Activated T-cell treated with anti-CD3 and anti-CD28 coated beads, Interleukin-2, amount 50 U/mL, for 4 hours (primary cell): ENCODE measurements around the gene CCL20. TPM values are rescaled to one million over a fixed set of nuclear protein-coding genes. Genes with fewer than 3 reads are reported as not detected.
"Not testable (repeated sequence)": the region's sequence is repeated elsewhere in the genome, so short reads cannot be mapped to it uniquely, and the experiment has no call there.

ENCODE experiments used
- ATAC-seq, 2 donors: fragments of 200-7000 bp; cut with Tn5 transposase; one replicate each; pipeline ENCODE4 v1.10.0; 2021
- DNase-seq: peaks from one replicate; pipeline ENCODE4 v3.0.0-alpha.2; 2020
- H3K27me3 Mint-ChIP-seq: one replicate; pipeline ENCODE4 v1.8.0; 2021; ENCODE audit warnings: low read depth, mixed read lengths
- H3K36me3 Mint-ChIP-seq: one replicate; pipeline ENCODE4 v1.8.0; 2022; ENCODE audit warnings: mixed read lengths; ENCODE audit not compliant: insufficient read depth
- H3K4me1 Mint-ChIP-seq: one replicate; pipeline ENCODE4 v1.8.0; 2021; ENCODE audit warnings: low read depth, mixed read lengths
- H3K4me3 Mint-ChIP-seq: one replicate; pipeline ENCODE4 v1.8.0; 2021; ENCODE audit warnings: mild to moderate bottlenecking, moderate library complexity, mixed read lengths
- H3K9me3 Mint-ChIP-seq: one replicate; pipeline ENCODE4 v1.8.0; 2021; ENCODE audit warnings: mixed read lengths
- total RNA-seq, 3 donors: library from RNA; stranded (reverse); gene quantifications; one replicate each; pipeline ENCODE4 v1.2.1, GENCODE V29; 2021

Gene CCL20
- total RNA-seq, 3 donors from 2014 or later: 23.1 to 141 (median 105) TPM

DNA sequence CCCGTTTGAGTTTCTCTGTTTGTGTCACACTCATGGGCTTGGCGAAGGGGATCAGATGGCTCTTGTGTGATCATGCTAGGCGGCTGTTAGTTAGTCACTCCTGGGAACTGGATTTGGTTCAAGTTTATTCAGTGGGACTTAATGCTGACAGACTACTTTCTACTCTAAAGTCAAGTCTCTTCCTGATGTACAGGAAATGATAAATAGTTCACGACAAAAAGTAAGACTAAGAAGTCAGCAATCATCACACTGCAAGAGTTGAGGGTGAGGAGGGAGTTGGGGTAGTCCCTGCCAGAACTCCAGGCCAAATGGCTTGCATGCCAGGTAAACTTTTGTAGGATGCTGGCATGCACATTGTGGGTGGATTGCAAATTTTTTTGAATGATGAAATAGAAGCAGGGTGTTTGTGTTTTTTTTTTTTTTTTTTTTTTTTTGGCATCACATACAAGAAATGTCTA, 25.1 kb upstream of the CCL20 start:
- DNase-seq (no peak), ATAC-seq (no peak)
- Mint-ChIP-seq H3K4me1 (peaks cover 6% of the 10 kb centered on the region), H3K27me3 (peaks cover 3% of the 10 kb centered on the region), H3K4me3 (no peak overlapping the region), H3K9me3 (no peaks in the 10 kb centered on the region), H3K36me3 (no peaks in the 10 kb centered on the region)

DNA sequence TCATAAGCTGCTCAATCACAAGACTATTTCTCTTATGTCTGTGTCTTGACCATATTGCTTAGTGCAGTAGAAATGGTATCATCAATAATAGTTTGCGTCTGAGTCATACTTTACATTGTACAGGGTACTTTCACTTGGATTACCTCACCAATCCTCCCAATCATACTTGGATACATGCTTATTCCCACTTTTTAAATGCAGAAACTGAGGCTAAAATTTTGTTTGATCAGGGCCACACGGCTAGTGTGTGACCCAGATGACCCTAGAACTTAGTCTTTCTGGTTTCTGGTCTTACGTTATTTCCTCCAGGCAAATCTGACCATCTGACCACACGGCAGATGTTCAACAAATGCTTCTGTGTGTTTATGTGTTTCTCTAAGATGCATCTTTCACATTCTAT, 23.8 kb upstream of the CCL20 start:
- Mint-ChIP-seq H3K4me1 (peaks cover 2% of the 10 kb centered on the region), H3K27me3 (peaks cover 3% of the 10 kb centered on the region), H3K9me3 (no peaks in the 10 kb centered on the region), H3K4me3 (no peak overlapping the region), H3K36me3 (no peaks in the 10 kb centered on the region)
- no peak for DNase-seq
- no peak for ATAC-seq

DNA sequence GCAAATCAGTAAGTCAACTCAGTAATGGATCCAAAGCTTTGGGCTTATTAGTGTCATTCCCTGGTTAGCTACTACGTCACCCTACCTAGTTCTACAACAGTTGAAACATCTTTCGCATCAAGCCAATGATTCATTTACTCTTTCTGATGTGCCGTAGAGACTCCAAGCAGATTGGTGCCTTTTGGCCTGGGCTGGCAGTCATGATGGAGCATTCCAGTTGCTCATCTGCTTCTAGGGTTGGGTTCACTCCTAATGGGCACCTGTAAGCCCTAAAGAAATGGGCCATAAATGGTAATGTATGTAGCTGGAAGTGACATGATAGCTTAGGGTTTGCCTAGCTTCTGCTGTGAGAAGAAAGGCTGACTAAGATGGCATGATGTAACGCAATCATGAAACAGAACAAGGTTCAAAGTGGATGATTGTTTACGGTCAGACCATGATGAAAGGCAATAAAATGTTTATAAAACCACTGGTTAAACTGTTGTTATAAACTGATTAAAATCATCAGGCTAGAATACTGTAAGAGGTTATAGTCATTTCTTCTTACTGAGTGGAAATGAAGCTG, 20.4 kb upstream of the CCL20 start:
- no peaks in the 10 kb centered on the region for H3K9me3 Mint-ChIP-seq
- DNase-seq: no peak
- peaks cover 2% of the 10 kb centered on the region for H3K4me1 Mint-ChIP-seq
- H3K27me3 Mint-ChIP-seq: peaks cover 3% of the 10 kb centered on the region
- ATAC-seq: no peak
- H3K36me3 Mint-ChIP-seq: no peaks in the 10 kb centered on the region
- H3K4me3 Mint-ChIP-seq: no peak overlapping the region

- DNase-seq (no peak), ATAC-seq (no peak)
- Mint-ChIP-seq H3K36me3 (no peaks in the 10 kb centered on the region), H3K9me3 (no peaks in the 10 kb centered on the region), H3K27me3 (no peaks in the 10 kb centered on the region), H3K4me1 (no peaks in the 10 kb centered on the region), H3K4me3 (no peak overlapping the region)
These were observed 17.5 kb upstream of the CCL20 start for GRCh38 chr2:227796045-227796711.

DNA sequence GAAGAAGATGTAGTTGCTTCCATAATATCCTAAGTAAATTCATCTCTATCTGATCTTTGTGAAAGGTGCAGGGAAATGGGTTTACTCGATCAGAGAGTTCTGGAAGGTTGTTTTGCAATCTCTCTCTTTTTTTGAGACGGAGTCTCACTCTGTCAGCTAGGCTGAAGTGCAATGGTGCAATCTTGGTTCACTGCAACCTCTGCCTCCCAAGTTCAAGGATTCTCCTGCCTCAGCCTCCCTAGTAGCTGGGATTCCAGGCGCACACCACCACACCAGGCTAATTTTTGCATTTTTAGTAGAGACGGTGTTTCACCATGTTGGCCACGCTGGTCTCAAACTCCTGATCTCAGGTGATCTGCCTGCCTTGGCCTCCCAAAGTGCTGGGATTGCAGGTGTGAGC, 16.9 kb upstream of the CCL20 start:
- H3K27me3 Mint-ChIP-seq, DNase-seq, H3K4me1 Mint-ChIP-seq, ATAC-seq, H3K36me3 Mint-ChIP-seq, H3K9me3 Mint-ChIP-seq, H3K4me3 Mint-ChIP-seq: not testable (repeated sequence)

DNA sequence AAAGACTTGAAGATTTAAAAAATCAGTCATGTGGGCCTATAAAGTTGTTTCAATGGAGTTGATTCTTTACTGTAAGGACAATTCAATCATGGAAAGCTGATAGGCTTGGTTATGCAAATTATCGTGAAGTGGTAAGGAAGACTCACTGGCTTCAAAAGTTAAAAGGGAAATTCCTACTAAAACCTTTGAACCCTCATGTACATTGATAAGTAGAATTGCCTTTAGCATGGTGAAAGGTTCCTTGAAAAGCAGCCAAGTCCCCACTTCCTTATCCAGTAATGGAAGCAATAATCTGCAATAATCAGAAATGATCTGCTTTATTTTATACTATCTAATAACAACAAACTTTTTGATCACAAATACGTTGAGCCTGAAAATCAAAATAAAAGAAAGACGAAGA, 14.4 kb upstream of the CCL20 start:
- Mint-ChIP-seq H3K9me3 (no peaks in the 10 kb centered on the region), H3K4me1 (no peaks in the 10 kb centered on the region), H3K36me3 (no peaks in the 10 kb centered on the region), H3K4me3 (no peak overlapping the region), H3K27me3 (peaks cover 1% of the 10 kb centered on the region)
- DNase-seq: no peak
- no peak for ATAC-seq

GRCh38 chr2:227802882-227803281, 10.8 kb upstream of the CCL20 start:
- DNase-seq: no peak
- no peaks in the 10 kb centered on the region for H3K36me3 Mint-ChIP-seq
- peaks cover 7% of the 10 kb centered on the region for H3K4me1 Mint-ChIP-seq
- no peaks in the 10 kb centered on the region for H3K9me3 Mint-ChIP-seq
- ATAC-seq: no peak
- H3K27me3 Mint-ChIP-seq: peaks cover 1% of the 10 kb centered on the region
- H3K4me3 Mint-ChIP-seq: no peak overlapping the region

DNA sequence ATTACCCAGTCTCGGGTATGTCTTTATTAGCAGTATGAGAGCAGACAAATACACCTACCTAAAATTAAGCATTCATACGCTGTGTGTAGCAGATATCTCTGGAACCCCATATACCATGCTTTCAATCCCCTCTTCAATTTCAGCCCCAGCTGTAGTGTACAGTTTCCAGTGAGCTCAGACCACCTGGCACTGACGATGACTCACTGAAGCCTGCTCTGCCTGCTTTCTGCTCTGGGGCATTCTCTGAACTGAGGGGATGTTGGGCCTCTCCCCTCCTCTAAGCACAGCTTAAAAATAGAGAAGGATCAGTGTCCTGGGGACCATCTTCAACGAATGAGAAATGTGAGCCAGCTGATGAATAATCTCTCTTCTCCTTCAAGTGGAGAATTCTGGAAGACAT, 8.7 kb upstream of the CCL20 start:
- no peak for DNase-seq
- Mint-ChIP-seq H3K4me1 (peaks cover 7% of the 10 kb centered on the region), H3K36me3 (no peaks in the 10 kb centered on the region), H3K4me3 (no peak overlapping the region), H3K9me3 (no peaks in the 10 kb centered on the region), H3K27me3 (peaks cover 1% of the 10 kb centered on the region)
- peak in 1 of 2 donors; percentile 51 for ATAC-seq

GRCh38 chr2:227805578-227805977, 8.1 kb upstream of the CCL20 start:
- Mint-ChIP-seq H3K4me1 (peaks cover 7% of the 10 kb centered on the region), H3K36me3 (no peaks in the 10 kb centered on the region), H3K4me3 (peak overlapping the region; percentile 76), H3K27me3 (peaks cover 1% of the 10 kb centered on the region), H3K9me3 (no peaks in the 10 kb centered on the region)
- DNase-seq: no peak
- peak; percentile 54 to 60 for ATAC-seq

DNA sequence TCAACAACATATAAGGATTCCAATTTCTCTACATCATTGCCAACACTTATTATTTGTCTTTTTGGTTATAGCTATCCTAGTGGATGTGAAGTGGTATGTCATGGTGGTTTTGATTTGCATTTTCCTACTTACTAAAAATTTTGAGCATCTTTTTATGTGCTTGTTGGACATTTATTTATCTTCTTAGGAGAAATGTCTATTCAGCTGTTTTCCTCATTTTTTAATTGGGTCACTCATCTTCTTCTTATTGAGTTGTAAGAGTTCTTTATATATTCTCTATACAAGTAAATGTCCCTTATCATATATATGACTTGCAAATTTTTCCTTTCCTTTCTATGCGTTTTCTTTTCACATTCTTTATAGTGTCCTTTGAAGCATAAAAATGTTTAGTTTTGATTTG, 4.7 kb upstream of the CCL20 start:
- Mint-ChIP-seq H3K4me1 (peaks cover 9% of the 10 kb centered on the region), H3K27me3 (peaks cover 4% of the 10 kb centered on the region), H3K36me3 (peaks cover 2% of the 10 kb centered on the region), H3K4me3 (peak overlapping the region; percentile 71), H3K9me3 (no peaks in the 10 kb centered on the region)
- no peak for DNase-seq
- no peak for ATAC-seq

DNA sequence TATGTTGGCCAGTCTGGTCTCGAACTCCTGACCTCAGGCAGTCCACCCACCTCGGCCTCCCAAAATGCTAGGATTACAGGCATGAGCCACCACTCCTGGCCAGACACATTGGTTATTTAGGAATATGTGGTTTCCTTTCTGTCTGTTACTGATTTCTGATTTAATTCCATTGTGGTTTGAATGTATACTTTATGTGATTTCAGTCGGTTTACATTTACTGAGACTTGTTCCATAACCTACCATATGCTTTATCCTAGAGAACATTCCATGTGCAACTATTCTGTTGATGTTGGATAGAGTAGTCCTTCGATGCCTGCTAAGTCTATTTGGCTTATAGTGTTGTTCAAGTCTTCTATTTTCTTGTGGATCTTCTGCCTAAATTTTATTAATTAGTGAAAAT, 1.6 kb upstream of the CCL20 start:
- peaks cover 4% of the 10 kb centered on the region for H3K27me3 Mint-ChIP-seq
- ATAC-seq (no peak), DNase-seq (no peak)
- H3K9me3 Mint-ChIP-seq: no peaks in the 10 kb centered on the region
- peaks cover 3% of the 10 kb centered on the region for H3K36me3 Mint-ChIP-seq
- no peak overlapping the region for H3K4me3 Mint-ChIP-seq
- H3K4me1 Mint-ChIP-seq: peaks cover 2% of the 10 kb centered on the region

DNA sequence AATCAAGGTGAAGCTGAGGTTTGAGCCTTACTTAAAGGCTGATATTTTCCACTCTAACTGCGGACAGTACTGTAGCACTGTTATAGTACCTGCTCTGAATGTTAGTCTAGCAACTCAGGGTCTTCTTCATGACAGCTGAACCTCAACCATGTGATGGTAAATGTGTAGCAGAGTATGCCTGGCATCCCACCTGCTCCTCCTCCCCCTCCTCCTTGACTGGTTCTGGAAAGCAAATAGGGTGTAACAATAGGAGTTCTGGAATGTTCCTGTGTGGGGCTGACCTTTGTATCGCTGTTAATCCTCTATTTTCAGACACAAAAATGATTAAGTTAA, 447 bp upstream of the CCL20 start:
- no peak for DNase-seq
- Mint-ChIP-seq H3K36me3 (peaks cover 3% of the 10 kb centered on the region), H3K4me3 (peak overlapping the region; percentile 80), H3K27me3 (peaks cover 4% of the 10 kb centered on the region), H3K9me3 (no peaks in the 10 kb centered on the region), H3K4me1 (peaks cover 10% of the 10 kb centered on the region)
- ATAC-seq: no peak

- peaks cover 3% of the 10 kb centered on the region for H3K36me3 Mint-ChIP-seq
- no peaks in the 10 kb centered on the region for H3K9me3 Mint-ChIP-seq
- DNase-seq (no peak), ATAC-seq (no peak)
- H3K4me1 Mint-ChIP-seq: peaks cover 20% of the 10 kb centered on the region
- peak overlapping the region; percentile 80 for H3K4me3 Mint-ChIP-seq
- H3K27me3 Mint-ChIP-seq: peaks cover 4% of the 10 kb centered on the region
These were observed 1.4 kb downstream of the CCL20 start for GRCh38 chr2:227815066-227815465.

DNA sequence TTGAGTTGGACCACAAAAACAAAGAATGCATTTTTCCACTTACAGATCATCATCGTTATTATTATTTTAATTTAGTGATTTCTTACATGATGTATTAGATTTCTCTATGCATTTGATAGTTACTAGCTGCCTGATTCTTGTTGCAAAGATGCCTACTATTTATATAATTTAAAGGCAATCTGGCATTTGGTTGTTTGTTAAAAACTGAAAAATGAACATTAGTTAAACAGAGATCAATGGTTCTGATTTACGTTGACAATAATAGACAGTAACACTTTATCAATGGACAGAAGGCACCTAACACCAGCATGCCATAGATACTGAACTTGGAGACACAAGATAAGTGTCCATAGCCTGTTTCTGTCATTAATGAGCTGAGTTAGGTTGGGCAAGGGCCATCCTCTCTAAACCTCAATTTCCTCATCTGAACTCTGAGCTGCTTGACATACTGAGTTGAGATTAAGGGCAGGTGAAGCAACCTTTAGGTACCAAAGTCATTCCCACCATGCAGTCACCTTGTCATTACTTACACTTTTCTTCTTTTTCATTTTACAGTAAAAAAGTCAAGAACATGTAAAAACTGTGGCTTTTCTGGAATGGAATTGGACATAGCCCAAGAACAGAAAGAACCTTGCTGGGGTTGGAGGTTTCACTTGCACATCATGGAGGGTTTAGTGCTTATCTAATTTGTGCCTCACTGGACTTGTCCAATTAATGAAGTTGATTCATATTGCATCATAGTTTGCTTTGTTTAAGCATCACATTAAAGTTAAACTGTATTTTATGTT, 3.1 kb downstream of the CCL20 start:
- H3K4me3 Mint-ChIP-seq: peak overlapping the region; percentile 62
- no peak for ATAC-seq

DNA sequence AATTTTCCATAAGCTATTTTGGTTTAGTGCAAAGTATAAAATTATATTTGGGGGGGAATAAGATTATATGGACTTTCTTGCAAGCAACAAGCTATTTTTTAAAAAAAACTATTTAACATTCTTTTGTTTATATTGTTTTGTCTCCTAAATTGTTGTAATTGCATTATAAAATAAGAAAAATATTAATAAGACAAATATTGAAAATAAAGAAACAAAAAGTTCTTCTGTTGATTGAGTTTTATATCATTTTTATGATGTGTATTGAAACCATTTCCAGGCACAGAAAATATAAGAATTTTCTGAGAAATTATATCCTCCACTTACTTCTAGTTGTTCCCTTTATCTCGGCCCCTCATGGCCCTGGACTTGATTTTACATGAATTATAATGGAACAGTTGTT, 3.7 kb downstream of the CCL20 start:
- ATAC-seq: no peak
- Mint-ChIP-seq H3K4me1 (peaks cover 24% of the 10 kb centered on the region), H3K27me3 (no peaks in the 10 kb centered on the region), H3K4me3 (peak overlapping the region; percentile 64), H3K9me3 (peaks cover 5% of the 10 kb centered on the region), H3K36me3 (peaks cover 3% of the 10 kb centered on the region)
- no peak for DNase-seq

More for the DNA sequence above, 3.1 kb downstream of the CCL20 start:
- H3K36me3 Mint-ChIP-seq: peaks cover 3% of the 10 kb centered on the region
- H3K4me1 Mint-ChIP-seq: peaks cover 24% of the 10 kb centered on the region
- peaks cover 5% of the 10 kb centered on the region for H3K9me3 Mint-ChIP-seq
- no peak for DNase-seq
- no peaks in the 10 kb centered on the region for H3K27me3 Mint-ChIP-seq
